Epithelial cell of esophagus (primary cell): ENCODE results near the gene CEP112.

ENCODE experiments used
- DNase-seq: peaks from one replicate; pipeline ENCODE4 v3.0.0; 2010; ENCODE audit warnings: low read depth
- H3K4me3 ChIP-seq: 2 replicates; pipeline ENCODE4 v1.5.1; 2011; ENCODE audit warnings: mild to moderate bottlenecking, low read length, control low read depth
- CTCF ChIP-seq: IDR thresholded peaks from 2 replicates; pipeline ENCODE4 v1.5.1; 2011; ENCODE audit warnings: low read depth, mild to moderate bottlenecking, low read length, control low read depth, inconsistent platforms; ENCODE audit not compliant: insufficient read depth; ENCODE audit errors: missing control alignments

CEP112 gene

GRCh38 chr17:66152756-66153155 is 39.2 kb downstream of the CEP112 start:
- no peak overlapping the region for H3K4me3 ChIP-seq
- DNase-seq = no peak
- no peak for TF ChIP-seq CTCF

- no peak for DNase-seq
- no peak for TF ChIP-seq CTCF
- H3K4me3 ChIP-seq = no peak overlapping the region
Observed at GRCh38 chr17:66150708-66151107, 41.2 kb downstream of the CEP112 start.

- DNase-seq = no peak
- TF ChIP-seq CTCF = no peak
- H3K4me3 ChIP-seq = no peak overlapping the region
Observed at GRCh38 chr17:66149562-66149961, 42.4 kb downstream of the CEP112 start.

GRCh38 chr17:66146394-66146793 is 45.5 kb downstream of the CEP112 start:
- TF ChIP-seq CTCF = no peak
- H3K4me3 ChIP-seq = no peak overlapping the region
- DNase-seq = no peak

GRCh38 chr17:66143657-66144282 is 48.2 kb downstream of the CEP112 start:
- no peak for DNase-seq
- H3K4me3 ChIP-seq = no peak overlapping the region
- no peak for TF ChIP-seq CTCF

GRCh38 chr17:66142428-66142827 is 49.5 kb downstream of the CEP112 start:
- TF ChIP-seq CTCF = no peak
- H3K4me3 ChIP-seq = no peak overlapping the region
- no peak for DNase-seq

- TF ChIP-seq CTCF = no peak
- no peak for DNase-seq
- H3K4me3 ChIP-seq = no peak overlapping the region
Observed at GRCh38 chr17:66138120-66138519, 53.8 kb downstream of the CEP112 start.
